Stimulated activated CD8-positive, alpha-beta memory T cell treated with anti-CD3 and anti-CD28 coated beads, Interleukin-7, amount 100 ng/mL, for 48 hours (primary cell): ENCODE measurements around the gene CHAD.
A peak's percentile ranks its signal among the peaks of the same experiment; 100 is the strongest.

Experiments
- DNase-seq, 2 donors: peaks; one replicate each; pipeline ENCODE4 v3.0.0-alpha.2; 2020; ENCODE audit warnings: low read depth in 1 of 2; ENCODE audit errors: extremely low read depth in 1 of 2

CHAD gene

GRCh38 chr17:50495217-50495823, 26.6 kb upstream of the CHAD start:
- DNase-seq = no peak

GRCh38 chr17:50493744-50494143, 25.1 kb upstream of the CHAD start:
- no peak for DNase-seq

- DNase-seq = no peak
Observed at GRCh38 chr17:50492214-50492613, 23.5 kb upstream of the CHAD start.

GRCh38 chr17:50491505-50491904, 22.8 kb upstream of the CHAD start:
- no peak for DNase-seq

- DNase-seq = no peak
Observed at GRCh38 chr17:50488880-50489279, 20.2 kb upstream of the CHAD start.

- DNase-seq = no peak
Observed at GRCh38 chr17:50487213-50488096, 18.8 kb upstream of the CHAD start.

- no peak for DNase-seq
Observed at GRCh38 chr17:50484386-50485155, 15.9 kb upstream of the CHAD start.

- DNase-seq = no peak
Observed at GRCh38 chr17:50483266-50483665, 14.6 kb upstream of the CHAD start.

GRCh38 chr17:50482516-50482915, 13.8 kb upstream of the CHAD start:
- peak; percentile 42 to 71 for DNase-seq

- DNase-seq = no peak
Observed at GRCh38 chr17:50482110-50482509, 13.4 kb upstream of the CHAD start.

GRCh38 chr17:50481648-50482047, 13.0 kb upstream of the CHAD start:
- DNase-seq = no peak

GRCh38 chr17:50480854-50481490, 12.3 kb upstream of the CHAD start:
- DNase-seq = no peak

GRCh38 chr17:50480142-50480764, 11.6 kb upstream of the CHAD start:
- no peak for DNase-seq

- DNase-seq = peak; percentile 29 to 66
Observed at GRCh38 chr17:50479522-50480141, 11.0 kb upstream of the CHAD start.

GRCh38 chr17:50478391-50479381, 10.0 kb upstream of the CHAD start, which contains the start of gene RSAD1:
Gene RSAD1 (plus strand): TSS chr17:50478860. CDS start chr17:50478885, 25 bp downstream.
- peak; percentile 70 to 76 for DNase-seq

- no peak for DNase-seq
Observed at GRCh38 chr17:50477976-50478375, 9.3 kb upstream of the CHAD start.

GRCh38 chr17:50476545-50477315, 8.1 kb upstream of the CHAD start:
- no peak for DNase-seq
